Lower leg skin (tissue), 4 donors: ENCODE results near the gene HEMK1. TPM values are rescaled to one million over a fixed set of nuclear protein-coding genes. Genes with fewer than 3 reads are reported as not detected.

Experiments
- DNase-seq, 2 donors: peaks; one replicate each; pipeline ENCODE4 v3.0.0-alpha.2; 2019; ENCODE audit warnings: low spot score in 2 of 2
- H3K4me3 ChIP-seq: fragments of 200-600 bp; sonication (generic); 2 replicates; pipeline ENCODE4 v1.5.1; 2017; ENCODE audit warnings: mild to moderate bottlenecking, low read depth; ENCODE audit not compliant: poor library complexity, severe bottlenecking
- POLR2A ChIP-seq, 2 donors: fragments of 450-650 bp; IDR thresholded peaks; one replicate each; pipeline ENCODE4 v1.6.1; 2016 to 2017; ENCODE audit warnings: antibody characterized with exemption in 2 of 2, mild to moderate bottlenecking in 1 of 2, moderate library complexity in 1 of 2
- WGBS, 2 donors: methylation state at CpG; one replicate each; pipeline ENCODE4 v1.1.5; 2018; 5-methylcytosine and 5-hydroxymethylcytosine counted together
- intact Hi-C: fragments of 100-400 bp; cut with DNase I; formaldehyde crosslinking; loops from one replicate; pipeline ENCODE4 v1.15.0; 2023; ENCODE audit warnings: low total_unique reads
- total RNA-seq, 4 donors: library from RNA; depleted of rRNA; stranded (reverse); fragments of >200 nt; gene quantifications; one replicate each; pipeline ENCODE4 v1.1.0, GENCODE V29; 2016
- TF ChIP-seq, protein P1 (sequence below), 3 donors: fragments of 450-650 bp; IDR thresholded peaks; one replicate each; pipeline ENCODE4 v1.5.1; 2016; ENCODE audit warnings: antibody characterized with exemption in 3 of 3, mild to moderate bottlenecking in 3 of 3, moderate library complexity in 2 of 3

HEMK1 gene
- total RNA-seq, 4 donors from 2014 or later: 2.9 to 8.1 (median 4.8) TPM

DNA sequence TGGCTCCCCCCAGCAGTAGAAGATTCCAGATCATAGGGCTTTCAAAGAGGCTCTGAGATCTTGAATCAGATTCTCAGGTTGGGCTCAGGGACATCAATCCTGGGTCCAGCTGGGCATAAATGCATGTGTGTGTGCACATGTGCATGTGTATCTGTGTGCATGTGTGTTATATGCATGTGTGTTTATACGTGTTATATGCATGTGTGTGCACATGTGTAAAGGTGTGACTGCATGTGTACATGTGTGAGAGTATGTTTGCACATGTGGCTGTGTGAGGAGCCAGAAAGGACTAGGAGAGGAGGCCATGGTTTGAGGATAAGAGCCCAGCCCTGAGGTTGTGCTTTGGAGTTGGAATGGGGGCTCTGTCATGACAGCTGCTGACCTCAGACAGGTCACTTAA is 45.9 kb downstream of the HEMK1 start:
- no peak overlapping the region for H3K4me3 ChIP-seq
- no peak for TF ChIP-seq POLR2A (IDR thresholded peaks at IDR 0.05)
- TF ChIP-seq, protein P1, sequence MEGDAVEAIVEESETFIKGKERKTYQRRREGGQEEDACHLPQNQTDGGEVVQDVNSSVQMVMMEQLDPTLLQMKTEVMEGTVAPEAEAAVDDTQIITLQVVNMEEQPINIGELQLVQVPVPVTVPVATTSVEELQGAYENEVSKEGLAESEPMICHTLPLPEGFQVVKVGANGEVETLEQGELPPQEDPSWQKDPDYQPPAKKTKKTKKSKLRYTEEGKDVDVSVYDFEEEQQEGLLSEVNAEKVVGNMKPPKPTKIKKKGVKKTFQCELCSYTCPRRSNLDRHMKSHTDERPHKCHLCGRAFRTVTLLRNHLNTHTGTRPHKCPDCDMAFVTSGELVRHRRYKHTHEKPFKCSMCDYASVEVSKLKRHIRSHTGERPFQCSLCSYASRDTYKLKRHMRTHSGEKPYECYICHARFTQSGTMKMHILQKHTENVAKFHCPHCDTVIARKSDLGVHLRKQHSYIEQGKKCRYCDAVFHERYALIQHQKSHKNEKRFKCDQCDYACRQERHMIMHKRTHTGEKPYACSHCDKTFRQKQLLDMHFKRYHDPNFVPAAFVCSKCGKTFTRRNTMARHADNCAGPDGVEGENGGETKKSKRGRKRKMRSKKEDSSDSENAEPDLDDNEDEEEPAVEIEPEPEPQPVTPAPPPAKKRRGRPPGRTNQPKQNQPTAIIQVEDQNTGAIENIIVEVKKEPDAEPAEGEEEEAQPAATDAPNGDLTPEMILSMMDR (IDR thresholded peaks at IDR 0.05): no peak
- no peak for DNase-seq
- intact Hi-C loops: loop anchor here (2.0 to 5.0 kb wide), 2 partner anchors 44 to 772 kb away; partner anchors contain the start of gene MANF
- WGBS, 2 donors: 82 to 85% methylated on average over 1 of the region's 1 CpG

DNA sequence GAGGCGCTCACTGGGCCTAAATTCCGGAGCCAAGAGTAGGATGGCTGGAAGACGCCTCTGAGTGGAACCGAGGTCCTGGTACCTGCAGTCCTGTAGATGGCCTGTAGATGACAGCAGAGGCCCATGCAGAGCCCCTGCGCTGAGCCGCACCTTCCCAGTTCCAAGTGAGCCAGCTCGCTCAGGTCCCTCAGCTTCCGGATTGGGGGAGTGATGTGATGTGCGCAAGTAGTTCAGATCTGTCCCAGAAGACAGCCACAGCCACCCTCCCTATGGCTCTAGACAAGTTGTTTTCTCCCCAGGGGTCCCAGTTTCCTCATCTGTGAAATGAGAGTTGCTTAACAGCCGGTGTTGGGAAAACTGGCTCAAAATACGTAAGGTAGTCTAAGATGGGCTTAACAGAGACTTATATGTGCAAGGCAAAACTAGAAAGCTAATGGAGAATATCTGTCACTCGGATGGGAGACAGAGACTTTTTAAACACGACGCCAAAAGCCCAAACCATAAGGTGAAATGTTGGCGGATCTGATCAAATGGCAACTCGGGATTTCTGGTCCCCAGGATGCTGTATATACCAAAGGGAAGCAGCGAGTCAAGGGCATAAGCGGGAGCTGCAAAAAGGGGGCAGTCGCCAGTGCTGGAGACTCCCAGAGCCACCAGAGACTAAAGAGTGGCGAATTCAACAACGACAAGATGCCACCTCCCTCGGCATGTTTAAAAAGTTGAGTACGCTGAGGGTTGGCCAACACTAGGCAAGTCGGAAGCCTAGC is 46.9 kb downstream of the HEMK1 start:
- 0% methylated on average over 24 of the region's 24 CpGs for WGBS, 2 donors
- peak overlapping the region; percentile 23 for H3K4me3 ChIP-seq
- intact Hi-C loops: loop anchor here (5.0 kb wide), 1 partner anchor 771 kb away; the partner anchor contains the start of gene MANF
- DNase-seq: peak; percentile 82 to 97
- TF ChIP-seq, protein P1 (IDR thresholded peaks at IDR 0.05): peak in 1 of 3 donors; percentile 99
- TF ChIP-seq POLR2A (IDR thresholded peaks at IDR 0.05): no peak

DNA sequence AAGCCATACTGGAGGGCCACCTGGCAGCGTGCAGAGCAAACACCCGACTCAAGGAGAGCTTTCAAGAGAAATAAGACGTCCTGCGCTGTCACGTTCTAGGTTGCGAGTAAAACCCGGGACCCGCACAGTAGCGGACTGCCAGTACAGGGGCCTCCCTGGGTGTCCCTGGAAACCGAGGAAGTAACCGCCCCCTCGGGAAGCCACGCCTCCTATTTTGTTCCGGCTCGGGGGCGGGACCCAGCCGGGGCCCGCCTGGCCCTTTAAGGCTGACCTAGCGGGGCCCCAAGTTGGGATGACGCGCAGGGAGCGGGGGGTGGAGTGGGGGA is 47.4 kb downstream of the HEMK1 start:
- 0% methylated on average over 8 to 9 of the region's 22 CpGs for WGBS, 2 donors
- H3K4me3 ChIP-seq: peak overlapping the region; percentile 23
- intact Hi-C loops: loop anchor here (5.0 kb wide), 1 partner anchor 771 kb away; the partner anchor contains the start of gene MANF
- peak; percentile 93 to 99 for DNase-seq
- TF ChIP-seq, protein P1 (IDR thresholded peaks at IDR 0.05): no peak
- TF ChIP-seq POLR2A (IDR thresholded peaks at IDR 0.05): no peak

DNA sequence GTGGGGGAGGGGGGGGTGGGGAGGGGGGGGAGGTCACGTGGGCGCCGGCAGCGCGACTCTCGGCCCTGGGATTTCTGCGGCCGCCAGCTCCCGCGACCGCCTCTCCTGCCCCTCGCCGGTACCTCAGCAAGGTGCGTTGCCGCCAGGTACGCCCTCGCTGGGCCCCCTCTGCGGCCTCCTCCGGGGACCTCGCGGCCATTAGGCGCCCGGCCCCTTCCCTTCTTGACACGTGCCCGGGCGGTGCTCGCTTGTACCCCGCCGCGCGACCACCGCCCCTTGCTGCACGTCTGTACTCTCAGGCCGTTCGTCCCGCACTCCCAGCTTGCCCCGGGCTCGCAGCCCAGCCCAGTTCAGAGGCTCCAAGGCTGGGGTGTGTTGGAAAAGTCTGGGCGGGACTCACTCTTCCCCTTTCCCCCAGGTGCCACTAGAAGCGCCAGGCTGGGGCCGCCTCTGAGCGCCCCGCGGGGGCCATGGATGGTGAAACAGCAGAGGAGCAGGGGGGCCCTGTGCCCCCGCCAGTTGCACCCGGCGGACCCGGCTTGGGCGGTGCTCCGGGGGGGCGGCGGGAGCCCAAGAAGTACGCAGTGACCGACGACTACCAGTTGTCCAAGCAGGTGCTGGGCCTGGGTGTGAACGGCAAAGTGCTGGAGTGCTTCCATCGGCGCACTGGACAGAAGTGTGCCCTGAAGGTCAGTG is 47.9 kb downstream of the HEMK1 start, which contains the start of gene MAPKAPK3:
Gene MAPKAPK3, plus strand, starts transcription at position 56 of the 696 bp plus-strand sequence. Its CDS starts 415 bp downstream, at position 471.
- intact Hi-C loops: loop anchor here (5.0 kb wide), 1 partner anchor 770 kb away; the partner anchor contains the start of gene MANF
- DNase-seq: peak in 1 of 2 donors; percentile 92
- peak within 1 kb of the TSS; percentile 67 for H3K4me3 ChIP-seq
- TF ChIP-seq, protein P1 (IDR thresholded peaks at IDR 0.05): no peak
- TF ChIP-seq POLR2A (IDR thresholded peaks at IDR 0.05): no peak
- 1% methylated on average over 23 to 33 of the region's 58 CpGs for WGBS, 2 donors

DNA sequence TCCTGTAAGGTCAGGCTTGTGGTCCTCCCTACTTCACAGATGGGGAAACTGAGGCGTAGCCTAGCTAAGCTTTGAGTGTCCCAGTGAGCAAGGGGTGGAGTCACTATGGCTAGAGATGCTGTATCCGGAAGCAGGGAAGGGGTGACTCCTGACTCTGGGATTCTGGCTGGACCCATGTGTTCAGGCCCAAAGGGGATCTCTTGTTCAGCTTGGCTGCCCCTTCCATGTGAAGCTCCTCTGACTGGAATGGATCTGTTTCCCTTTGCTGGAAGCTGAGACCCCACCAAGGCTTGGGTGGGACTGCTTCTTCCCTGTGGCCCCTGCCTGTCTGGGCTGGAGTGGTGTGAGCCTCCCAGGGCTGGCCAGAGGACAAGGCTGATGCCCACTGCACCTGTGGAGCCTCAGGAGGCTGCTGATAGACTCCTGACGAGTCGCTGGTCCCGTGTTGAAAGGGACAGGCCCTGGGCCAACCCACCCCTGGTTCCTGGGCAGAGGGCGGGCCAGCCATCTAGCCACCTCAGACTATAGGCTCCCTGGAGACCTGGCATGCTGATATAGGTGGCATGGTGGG is 48.7 kb downstream of the HEMK1 start:
- WGBS, 2 donors: 33 to 56% methylated on average over 5 to 6 of the region's 6 CpGs
- intact Hi-C loops: loop anchor here (5.0 kb wide), 1 partner anchor 769 kb away; the partner anchor contains the start of gene MANF
- peak overlapping the region; percentile 67 for H3K4me3 ChIP-seq
- TF ChIP-seq POLR2A (IDR thresholded peaks at IDR 0.05): no peak
- TF ChIP-seq, protein P1 (IDR thresholded peaks at IDR 0.05): no peak
- no peak for DNase-seq
